OCI-LY1 (cell line): ENCODE results near the gene CD4.

ENCODE experiments used
- H2AFZ ChIP-seq: fragments of 200-600 bp; sonication (generic), shearing (Covaris generic); 2 replicates; pipeline ENCODE4 v1.6.0; 2014; ENCODE audit warnings: antibody characterized with exemption, mild to moderate bottlenecking, low read length
- H3F3A ChIP-seq: fragments of 200-600 bp; sonication (generic), shearing (Covaris generic); 2 replicates; pipeline ENCODE4 v1.6.0; 2014; ENCODE audit warnings: mild to moderate bottlenecking, antibody characterized with exemption, low read length, moderate library complexity; ENCODE audit not compliant: insufficient read depth
- H3K27ac ChIP-seq: fragments of 200-600 bp; sonication (generic); 2 replicates; pipeline ENCODE4 v1.5.1; 2014; ENCODE audit warnings: low read length, mixed run types, mild to moderate bottlenecking, low read depth; ENCODE audit not compliant: poor library complexity, severe bottlenecking
- H3K27me3 ChIP-seq: fragments of 200-600 bp; sonication (generic); 2 replicates; pipeline ENCODE4 v1.6.0; 2014; ENCODE audit warnings: antibody characterized with exemption, mild to moderate bottlenecking, low read length, moderate library complexity; ENCODE audit not compliant: insufficient read depth
- H3K36me3 ChIP-seq: fragments of 200-600 bp; sonication (generic); 2 replicates; pipeline ENCODE4 v1.6.1; 2014; ENCODE audit warnings: mild to moderate bottlenecking, antibody characterized with exemption, low read length, moderate library complexity, mixed read lengths; ENCODE audit not compliant: insufficient read depth
- H3K4me1 ChIP-seq: fragments of 200-600 bp; sonication (generic); 2 replicates; pipeline ENCODE4 v1.5.1; 2014; ENCODE audit warnings: mild to moderate bottlenecking, low read length, moderate library complexity; ENCODE audit not compliant: insufficient read depth, severe bottlenecking
- H3K4me2 ChIP-seq: fragments of 200-600 bp; sonication (generic), shearing (Covaris generic); 2 replicates; pipeline ENCODE4 v1.6.1; 2014; ENCODE audit warnings: low read length
- H3K4me3 ChIP-seq: fragments of 200-600 bp; sonication (generic); 2 replicates; pipeline ENCODE4 v1.5.1; 2014; ENCODE audit warnings: low read length, low read depth, mild to moderate bottlenecking, mixed read lengths; ENCODE audit not compliant: poor library complexity, severe bottlenecking
- H3K79me2 ChIP-seq: fragments of 200-600 bp; shearing (Covaris generic); 2 replicates; pipeline ENCODE4 v1.6.1; 2016; ENCODE audit warnings: mixed run types, low read length, mixed read lengths; ENCODE audit not compliant: insufficient read depth
- H3K9ac ChIP-seq: fragments of 200-600 bp; sonication (generic), shearing (Covaris generic); 2 replicates; pipeline ENCODE4 v1.6.1; 2014; ENCODE audit warnings: mild to moderate bottlenecking, low read length, mixed read lengths
- H3K9me2 ChIP-seq: fragments of 200-600 bp; sonication (generic), shearing (Covaris generic); 2 replicates; pipeline ENCODE4 v1.6.1; 2014; ENCODE audit warnings: low read depth, mild to moderate bottlenecking, low read length, mixed read lengths
- H3K9me3 ChIP-seq: fragments of 200-600 bp; shearing (Covaris generic); 2 replicates; pipeline ENCODE4 v1.6.1; 2014; ENCODE audit warnings: low read length, mixed read lengths
- H4K20me1 ChIP-seq: fragments of 200-600 bp; sonication (generic), shearing (Covaris generic); 2 replicates; pipeline ENCODE4 v1.6.0; 2016; ENCODE audit warnings: mild to moderate bottlenecking, low read length; ENCODE audit not compliant: insufficient read depth
- CTCF ChIP-seq: fragments of 200-600 bp; sonication (generic), shearing (Covaris generic); IDR thresholded peaks from 2 replicates; pipeline ENCODE4 v1.5.1; 2017; ENCODE audit warnings: mild to moderate bottlenecking, antibody characterized with exemption, low read length, moderate library complexity, mixed read lengths
- EZH2 ChIP-seq: fragments of 200-600 bp; sonication (generic), shearing (Covaris generic); IDR thresholded peaks from 2 replicates; pipeline ENCODE4 v1.8.0; 2017; ENCODE audit warnings: borderline replicate concordance, mixed run types, mild to moderate bottlenecking, antibody characterized with exemption, low read length, moderate library complexity, mixed read lengths

The CD4 gene

GRCh38 chr12:6833189-6833890 is 44.0 kb downstream of the CD4 start:
- Histone ChIP-seq H3K27me3 (no peaks in the 10 kb centered on the region; the same call in 1 of the 2 replicates), H3K4me1 (peaks cover 10% of the 10 kb centered on the region), H3K9me3 (no peaks in the 10 kb centered on the region), H2AFZ (no peak overlapping the region), H3K9ac (no peak overlapping the region), H3K36me3 (no peaks in the 10 kb centered on the region), H3K4me3 (no peak overlapping the region), H3K27ac (no peak overlapping the region), H3K9me2 (no peaks in the 10 kb centered on the region), H3K79me2 (no peaks in the 10 kb centered on the region), H3F3A (no peaks in the 10 kb centered on the region), H3K4me2 (no peak overlapping the region), H4K20me1 (no peaks in the 10 kb centered on the region)
- no peak for TF ChIP-seq EZH2
- no peak for TF ChIP-seq CTCF

DNA sequence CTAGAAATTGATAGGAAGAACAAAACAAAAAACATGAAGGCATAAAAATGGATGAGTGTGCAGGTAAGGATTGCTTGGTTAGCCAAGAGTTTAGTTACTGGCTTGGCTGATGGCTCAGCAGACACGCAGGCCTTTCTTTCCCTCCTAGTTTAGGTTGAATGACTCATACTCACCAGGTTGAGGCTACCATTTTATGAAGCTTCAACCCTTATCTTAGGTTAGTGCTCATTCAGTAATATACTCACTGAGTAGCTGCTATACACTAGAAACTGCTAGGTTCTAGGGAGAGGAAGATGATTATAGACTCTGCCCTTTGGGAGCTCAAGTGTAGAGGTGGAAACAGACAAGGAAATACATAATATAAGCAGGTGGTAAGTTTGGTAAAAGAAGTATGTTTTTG is 44.9 kb downstream of the CD4 start:
- Histone ChIP-seq H3K27me3 (no peaks in the 10 kb centered on the region; the same call in 1 of the 2 replicates), H3K36me3 (no peaks in the 10 kb centered on the region)
- TF ChIP-seq CTCF (no peak), EZH2 (no peak)

DNA sequence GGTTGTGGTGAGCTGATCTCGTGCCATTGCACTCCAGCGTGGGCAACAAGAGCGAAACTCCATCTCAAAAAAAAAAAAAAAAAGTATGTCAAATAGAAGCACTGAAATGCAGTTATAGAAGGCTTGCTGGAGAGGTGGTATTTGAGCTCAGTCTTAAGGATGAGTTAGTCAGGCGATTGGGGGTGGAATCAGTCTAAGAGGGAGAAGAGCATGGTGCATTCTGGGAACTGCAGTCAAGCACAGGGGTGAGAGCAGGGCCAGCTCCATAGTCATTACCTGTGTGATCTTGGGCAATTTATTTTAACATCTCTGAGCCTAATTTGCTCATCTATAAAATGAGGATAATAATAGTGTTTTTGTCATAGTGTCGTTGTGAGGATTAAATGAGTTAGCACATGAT is 45.5 kb downstream of the CD4 start:
- Histone ChIP-seq H3K27me3 (no peaks in the 10 kb centered on the region; the same call in 1 of the 2 replicates), H3K4me2 (no peak overlapping the region), H3K4me1 (peaks cover 12% of the 10 kb centered on the region), H3K9me2 (no peaks in the 10 kb centered on the region), H3F3A (no peaks in the 10 kb centered on the region), H3K36me3 (no peaks in the 10 kb centered on the region), H2AFZ (no peak overlapping the region), H4K20me1 (no peaks in the 10 kb centered on the region), H3K27ac (no peak overlapping the region), H3K9ac (no peak overlapping the region), H3K9me3 (no peaks in the 10 kb centered on the region), H3K4me3 (no peak overlapping the region), H3K79me2 (no peaks in the 10 kb centered on the region)
- TF ChIP-seq EZH2 (no peak), CTCF (no peak)

More for the DNA sequence above, 44.9 kb downstream of the CD4 start:
- Histone ChIP-seq H4K20me1 (no peaks in the 10 kb centered on the region), H3K27ac (no peak overlapping the region), H3K9me3 (no peaks in the 10 kb centered on the region), H3K4me3 (no peak overlapping the region), H3K4me2 (no peak overlapping the region), H3K4me1 (peaks cover 6% of the 10 kb centered on the region), H2AFZ (no peak overlapping the region), H3K9ac (no peak overlapping the region), H3K79me2 (no peaks in the 10 kb centered on the region), H3F3A (no peaks in the 10 kb centered on the region), H3K9me2 (no peaks in the 10 kb centered on the region)
